Breast epithelium (tissue), 4 donors: Measurements from ENCODE around the gene ZSWIM3. TPM values are rescaled to one million over a fixed set of nuclear protein-coding genes. Genes with fewer than 3 reads are reported as not detected.

Source experiments
- DNase-seq, 2 donors: peaks; one replicate each; pipeline ENCODE4 v3.0.0-alpha.2; 2019; ENCODE audit warnings: low spot score in 2 of 2
- H3K27ac ChIP-seq, 2 donors: fragments of 200-600 bp; sonication (generic) in 1 of 2; one replicate each; pipeline ENCODE4 v1.5.1; 2016 to 2019; ENCODE audit warnings: mild to moderate bottlenecking in 1 of 2
- H3K27me3 ChIP-seq, 2 donors: fragments of 200-600 bp; sonication (generic) in 1 of 2; one replicate each; pipeline versions ENCODE4 v1.5.1 to v1.6.0; 2017 to 2019; ENCODE audit warnings: control low read depth in 1 of 2, mild to moderate bottlenecking in 1 of 2
- H3K36me3 ChIP-seq: fragments of 200-600 bp; one replicate; pipeline ENCODE4 v1.5.1; 2019
- H3K4me1 ChIP-seq, 2 donors: fragments of 200-600 bp; sonication (generic); one replicate each; pipeline ENCODE4 v1.5.1; 2016 to 2019; ENCODE audit warnings: control low read depth in 1 of 2
- H3K4me3 ChIP-seq, 3 donors: fragments of 200-600 bp; sonication (generic); 1 replicate in 2 of 3; 2 replicates in 1 of 3; pipeline ENCODE4 v1.5.1; 2016 to 2019; ENCODE audit warnings: mild to moderate bottlenecking in 3 of 3, moderate library complexity in 2 of 3
- H3K9me3 ChIP-seq, 2 donors: fragments of 200-600 bp; sonication (generic) in 1 of 2; one replicate each; pipeline ENCODE4 v1.5.1; 2016 to 2019; ENCODE audit warnings: control low read depth in 1 of 2
- POLR2A ChIP-seq: fragments of 450-650 bp; IDR thresholded peaks from one replicate; pipeline ENCODE4 v1.6.1; 2016; ENCODE audit warnings: antibody characterized with exemption, mild to moderate bottlenecking, moderate library complexity
- POLR2AphosphoS5 ChIP-seq, 3 donors: sonication (generic); formaldehyde crosslinking; IDR thresholded peaks; one replicate each; pipeline ENCODE4 v1.6.1; 2017; ENCODE audit warnings: antibody characterized with exemption in 3 of 3
- intact Hi-C: fragments of 100-400 bp; cut with DNase I; formaldehyde crosslinking; loops from one replicate; pipeline ENCODE4 v1.15.1; 2023; ENCODE audit warnings: low total_unique reads
- total RNA-seq, 3 donors: library from RNA; depleted of rRNA; stranded (reverse); fragments of >200 nt; gene quantifications; one replicate each; pipeline ENCODE4 v1.1.0, GENCODE V29; 2016
- TF ChIP-seq, protein P1 (sequence below), 3 donors: fragments of 450-650 bp; IDR thresholded peaks; one replicate each; pipeline ENCODE4 v1.5.1; 2016 to 2017; ENCODE audit warnings: antibody characterized with exemption in 3 of 3, mild to moderate bottlenecking in 3 of 3, moderate library complexity in 3 of 3

The ZSWIM3 gene
- total RNA-seq, result 1 to 10 TPM; 1.9 to 5.4 (median 4.9) TPM

DNA sequence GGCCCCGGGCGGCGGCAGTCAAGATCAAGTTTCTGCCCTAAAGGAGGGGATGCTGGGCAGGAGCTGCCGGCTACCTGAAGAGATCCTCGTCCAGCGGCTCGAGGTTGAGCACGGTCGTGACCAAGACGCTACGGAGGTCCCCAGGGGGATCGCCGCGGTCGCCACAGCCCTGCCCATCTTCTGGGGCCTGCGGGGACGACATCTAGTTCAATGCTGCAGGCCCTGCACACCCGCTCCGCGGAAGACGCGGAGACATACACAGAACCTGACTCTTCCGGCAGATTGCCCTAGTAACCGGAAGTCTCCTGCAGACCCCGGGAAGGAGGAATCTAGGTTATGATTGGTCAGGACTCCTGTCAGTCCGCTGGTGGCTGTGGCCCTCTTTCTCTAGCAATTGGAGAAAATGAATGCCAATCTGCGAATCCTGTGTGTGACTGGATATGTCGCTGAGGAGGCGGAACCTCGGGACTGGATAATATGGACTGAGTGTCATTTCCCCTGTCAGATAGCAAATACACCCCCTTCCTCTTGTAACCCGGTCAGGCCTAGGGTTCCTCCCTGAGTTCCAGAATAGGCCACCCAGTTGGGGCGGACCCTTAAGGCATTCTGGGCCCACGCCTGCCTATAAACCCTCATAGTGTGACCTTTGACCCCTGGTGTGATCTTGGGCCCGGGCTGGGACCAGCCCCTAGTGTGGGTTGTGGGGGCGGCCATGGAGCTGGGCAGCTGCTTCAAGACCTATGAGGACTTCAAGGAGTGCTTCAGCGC is at the start of gene ZSWIM3, which contains the start of gene ACOT8:
TSS of gene ZSWIM3 (plus strand) at position 501 of the 768 bp plus-strand sequence. CDS start at position 713, 212 bp downstream.
TSS of gene ACOT8 (minus strand) at position 279 of the 768 bp plus-strand sequence. CDS start at position 202, 77 bp downstream.
- Histone ChIP-seq H3K4me3 (peak within 1 kb of the TSS; percentile 78 to 92 (median 88)), H3K27me3 (no peaks in the 10 kb centered on the region), H3K27ac (peak within 1 kb of the TSS; percentile 81 to 86), H3K9me3 (no peaks in the 10 kb centered on the region), H3K36me3 (no peaks in the 10 kb centered on the region), H3K4me1 (peaks cover 0 to 17% of the 10 kb centered on the region in 2 donors)
- peak; percentile 88 to 97 for DNase-seq
- TF ChIP-seq POLR2AphosphoS5 (IDR thresholded peaks at IDR 0.05), result peak; percentile 6 to 73 (median 29)
- TF ChIP-seq, protein P1, sequence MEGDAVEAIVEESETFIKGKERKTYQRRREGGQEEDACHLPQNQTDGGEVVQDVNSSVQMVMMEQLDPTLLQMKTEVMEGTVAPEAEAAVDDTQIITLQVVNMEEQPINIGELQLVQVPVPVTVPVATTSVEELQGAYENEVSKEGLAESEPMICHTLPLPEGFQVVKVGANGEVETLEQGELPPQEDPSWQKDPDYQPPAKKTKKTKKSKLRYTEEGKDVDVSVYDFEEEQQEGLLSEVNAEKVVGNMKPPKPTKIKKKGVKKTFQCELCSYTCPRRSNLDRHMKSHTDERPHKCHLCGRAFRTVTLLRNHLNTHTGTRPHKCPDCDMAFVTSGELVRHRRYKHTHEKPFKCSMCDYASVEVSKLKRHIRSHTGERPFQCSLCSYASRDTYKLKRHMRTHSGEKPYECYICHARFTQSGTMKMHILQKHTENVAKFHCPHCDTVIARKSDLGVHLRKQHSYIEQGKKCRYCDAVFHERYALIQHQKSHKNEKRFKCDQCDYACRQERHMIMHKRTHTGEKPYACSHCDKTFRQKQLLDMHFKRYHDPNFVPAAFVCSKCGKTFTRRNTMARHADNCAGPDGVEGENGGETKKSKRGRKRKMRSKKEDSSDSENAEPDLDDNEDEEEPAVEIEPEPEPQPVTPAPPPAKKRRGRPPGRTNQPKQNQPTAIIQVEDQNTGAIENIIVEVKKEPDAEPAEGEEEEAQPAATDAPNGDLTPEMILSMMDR (IDR thresholded peaks at IDR 0.05), result no peak
- peak; percentile 10 for TF ChIP-seq POLR2A
- intact Hi-C loops, result no loop called here

DNA sequence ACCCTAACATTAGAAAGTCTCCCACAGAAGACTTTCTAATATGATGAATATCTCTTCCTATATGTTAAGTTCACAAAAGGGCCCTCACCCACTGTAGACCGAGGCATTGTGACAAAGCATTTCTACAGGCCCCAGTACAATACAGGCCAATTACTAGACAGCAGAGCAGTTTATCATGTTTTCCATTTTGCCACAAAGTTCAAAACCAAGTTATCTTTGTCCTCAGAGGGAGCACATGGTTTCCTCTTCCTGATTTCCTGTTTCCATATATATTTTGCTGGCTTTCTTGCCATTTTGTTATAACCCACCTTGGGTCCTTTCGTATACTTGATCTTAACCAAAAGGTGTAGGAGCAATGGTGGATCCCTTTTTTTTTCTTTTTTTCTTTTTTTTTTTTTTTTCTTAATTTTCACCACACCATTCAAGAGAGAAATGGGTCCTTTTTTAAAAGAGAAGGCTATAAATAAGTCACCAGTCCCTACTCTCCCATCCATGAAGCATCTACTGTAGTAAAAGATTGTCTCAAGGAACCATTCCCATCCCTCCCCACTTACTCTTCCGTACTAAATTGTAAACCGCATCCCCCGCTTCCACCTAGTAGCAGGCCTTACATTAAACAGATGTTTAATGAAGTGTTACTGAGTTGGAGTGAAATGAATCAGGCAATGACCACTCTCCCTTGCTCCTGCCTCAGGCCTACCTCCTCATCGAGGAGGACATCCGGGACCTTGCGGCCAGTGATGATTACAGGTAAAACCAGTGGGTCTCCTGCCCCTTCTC is 47.0 kb upstream of the ZSWIM3 start:
- intact Hi-C loops, result no loop called here
- H3K9me3 ChIP-seq, result no peaks in the 10 kb centered on the region
- DNase-seq, result no peak
- H3K4me1 ChIP-seq, result peaks cover 0 to 4% of the 10 kb centered on the region in 2 donors
- no peaks in the 10 kb centered on the region for H3K27me3 ChIP-seq
- H3K4me3 ChIP-seq, result no peak overlapping the region
- no peak for TF ChIP-seq POLR2A
- TF ChIP-seq POLR2AphosphoS5 (IDR thresholded peaks at IDR 0.05), result no peak
- TF ChIP-seq, protein P1 (IDR thresholded peaks at IDR 0.05), result no peak
- peaks cover 14% of the 10 kb centered on the region for H3K36me3 ChIP-seq
- no peak overlapping the region for H3K27ac ChIP-seq

DNA sequence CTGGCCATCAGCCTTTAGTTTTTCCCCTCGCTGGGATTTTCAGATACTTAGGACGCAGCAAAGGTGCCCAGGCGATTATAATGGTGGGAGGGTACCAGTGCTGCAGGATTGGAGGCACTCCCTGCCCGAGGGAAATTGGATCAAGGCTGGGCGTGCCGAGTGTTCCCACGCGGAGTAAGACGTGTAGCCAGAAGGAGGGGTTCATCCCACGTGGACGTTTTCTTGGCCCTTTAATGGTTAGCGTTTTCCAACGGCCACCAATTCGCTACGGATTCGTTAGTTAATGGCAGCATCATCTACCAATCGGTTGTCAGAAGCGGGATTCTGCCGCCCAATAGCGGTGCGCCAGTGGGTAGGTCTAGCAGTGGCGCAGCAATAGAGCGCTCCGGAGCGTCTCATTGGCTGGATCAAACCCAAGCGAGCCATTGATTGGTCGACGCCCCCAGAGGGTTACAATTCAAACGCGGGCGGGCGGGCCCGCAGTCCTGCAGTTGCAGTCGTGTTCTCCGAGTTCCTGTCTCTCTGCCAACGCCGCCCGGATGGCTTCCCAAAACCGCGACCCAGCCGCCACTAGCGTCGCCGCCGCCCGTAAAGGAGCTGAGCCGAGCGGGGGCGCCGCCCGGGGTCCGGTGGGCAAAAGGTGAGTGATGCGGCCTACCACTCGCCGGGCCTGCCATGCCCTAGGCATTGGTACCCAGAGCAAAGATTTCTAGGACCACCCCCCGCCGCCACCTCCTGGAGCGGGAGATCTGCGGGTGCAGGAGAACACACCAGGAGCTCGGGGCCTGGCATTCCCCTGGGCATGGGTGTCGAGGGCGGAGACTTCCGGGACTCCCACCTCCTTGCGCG is 45.0 kb upstream of the ZSWIM3 start, which contains the start of gene UBE2C:
TSS of gene UBE2C (plus strand) at position 488 of the 849 bp plus-strand sequence. CDS start at position 540, 52 bp downstream.
- Histone ChIP-seq H3K27ac (peak within 1 kb of the TSS; percentile 32 to 50), H3K4me3 (peak within 1 kb of the TSS; percentile 46 to 77 (median 65)), H3K36me3 (peaks cover 14% of the 10 kb centered on the region), H3K4me1 (peaks cover 0 to 4% of the 10 kb centered on the region in 2 donors), H3K9me3 (no peaks in the 10 kb centered on the region), H3K27me3 (no peaks in the 10 kb centered on the region)
- DNase-seq, result peak; percentile 97 to 99
- TF ChIP-seq POLR2A, result no peak
- peak; percentile 48 to 59 (median 55) for TF ChIP-seq POLR2AphosphoS5 (IDR thresholded peaks at IDR 0.05)
- intact Hi-C loops, result loop anchor here (2.0 kb wide), 1 partner anchor 76 kb away; no protein-coding TSS in a partner anchor

DNA sequence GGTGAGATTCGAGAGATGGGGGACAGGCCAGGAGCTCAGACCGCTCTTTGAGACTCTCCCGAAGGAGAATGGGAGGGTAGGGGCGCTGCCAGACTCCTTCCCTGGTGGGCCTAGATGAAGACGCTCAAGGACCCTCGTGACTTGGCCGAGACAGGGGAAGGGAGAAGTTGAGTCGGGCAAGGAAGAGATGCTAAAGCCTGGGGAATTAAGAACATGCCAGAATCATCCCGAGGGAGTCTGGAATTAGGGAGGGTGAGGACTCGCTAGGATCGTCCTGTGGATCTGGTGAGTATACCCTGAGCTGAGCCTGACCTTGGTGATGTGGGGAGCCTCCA is 44.4 kb upstream of the ZSWIM3 start:
- intact Hi-C loops, result loop anchor here (2.0 kb wide), 1 partner anchor 76 kb away; no protein-coding TSS in a partner anchor
- TF ChIP-seq, protein P1 (IDR thresholded peaks at IDR 0.05), result no peak
- no peak for TF ChIP-seq POLR2A
- no peak for TF ChIP-seq POLR2AphosphoS5 (IDR thresholded peaks at IDR 0.05)
- Histone ChIP-seq H3K4me3 (peak overlapping the region; percentile 46 to 77 (median 65)), H3K27me3 (no peaks in the 10 kb centered on the region), H3K4me1 (peaks cover 0 to 4% of the 10 kb centered on the region in 2 donors), H3K27ac (no peak overlapping the region), H3K9me3 (no peaks in the 10 kb centered on the region), H3K36me3 (peaks cover 14% of the 10 kb centered on the region)
- DNase-seq, result no peak

DNA sequence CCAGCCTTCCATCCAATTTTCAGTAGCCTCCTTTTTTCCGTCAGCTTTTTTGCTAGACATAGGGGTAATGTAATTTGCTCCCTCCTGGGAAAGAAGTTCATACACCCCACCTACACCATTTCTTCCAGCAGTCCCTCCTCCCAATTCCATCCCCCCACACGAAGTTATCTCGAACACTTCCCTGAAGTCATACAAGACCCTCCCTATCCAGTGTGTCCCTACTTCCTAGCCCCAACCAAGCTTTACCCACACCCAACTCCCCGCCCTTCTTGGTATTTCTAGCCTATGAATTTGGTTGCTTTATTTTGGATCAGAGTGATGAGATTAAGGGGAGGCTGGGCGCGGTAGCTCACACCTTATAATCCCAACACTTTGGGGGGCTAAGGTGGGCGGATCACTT is 43.9 kb upstream of the ZSWIM3 start:
- TF ChIP-seq POLR2AphosphoS5 (IDR thresholded peaks at IDR 0.05), result no peak
- no peak for TF ChIP-seq POLR2A
- TF ChIP-seq, protein P1 (IDR thresholded peaks at IDR 0.05), result no peak
- H3K4me1 ChIP-seq, result peaks cover 0 to 4% of the 10 kb centered on the region in 2 donors
- no peak overlapping the region for H3K4me3 ChIP-seq
- no peak for DNase-seq
- H3K36me3 ChIP-seq, result peaks cover 14% of the 10 kb centered on the region
- no peaks in the 10 kb centered on the region for H3K9me3 ChIP-seq
- H3K27ac ChIP-seq, result no peak overlapping the region
- H3K27me3 ChIP-seq, result no peaks in the 10 kb centered on the region
- intact Hi-C loops, result loop anchor here (2.0 kb wide), 1 partner anchor 75 kb away; no protein-coding TSS in a partner anchor
